Measurements from ENCODE around the gene TANGO2. TPM values are rescaled to one million over a fixed set of nuclear protein-coding genes. Genes with fewer than 3 reads are reported as not detected.
A peak's percentile ranks its signal among the peaks of the same experiment; 100 is the strongest.

TANGO2 gene
- total and polyA plus RNA-seq, 9 of the 15 experiments (the other 6 are each of a cell fraction or from before 2014, with no cell fraction given) = 15.5 to 94.9 (median 70.1) TPM

DNA sequence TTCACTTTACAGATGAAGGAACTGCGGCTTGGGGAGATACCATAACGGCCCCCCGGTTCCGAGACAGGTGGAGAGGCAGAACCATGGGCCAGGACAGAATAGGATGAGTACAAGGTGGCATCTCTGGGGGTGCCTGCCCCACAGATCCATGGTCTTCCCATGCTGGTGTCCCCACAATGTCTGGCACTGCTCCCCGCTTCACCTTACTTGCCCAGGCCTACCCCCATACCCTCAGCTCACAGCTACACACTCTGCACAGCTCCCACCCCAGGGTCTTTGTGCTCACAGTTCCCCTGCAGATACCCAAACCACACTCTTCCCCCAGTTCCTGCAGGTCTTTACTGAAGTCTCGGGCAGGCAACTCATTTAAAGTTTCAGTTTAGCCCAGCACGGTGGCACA lies 47.7 kb downstream of the TANGO2 start:
- intact Hi-C loops (cut with micrococcal nuclease) (no loop called here), in situ Hi-C loops (cut with MboI) (no loop called here)
- Histone ChIP-seq H3K9me1 (ENCODE audit: control insufficient read depth, insufficient read depth, low read length) (no peaks in the 10 kb centered on the region), H3K27ac (ENCODE audit: extremely low read depth, low read depth, low read length) (no peak overlapping the region), H3K4me1 (replicated peaks in 1 of 2; ENCODE audit: control insufficient read depth in 2 of 2, insufficient read depth in 2 of 2, low read length in 2 of 2) (peaks cover 32 to 46% of the 10 kb centered on the region in 2 experiments), H3K36me3 (ENCODE audit: control insufficient read depth, insufficient read depth, low read length) (peaks cover 14% of the 10 kb centered on the region; the same call in 2 of the 3 replicates), H3K27me3 (ENCODE audit: control insufficient read depth in 2 of 2, insufficient read depth in 2 of 2, low read length in 2 of 2) (no peaks in the 10 kb centered on the region), H4K20me1 (replicated peaks; ENCODE audit: control insufficient read depth, insufficient read depth, low read length) (0 out of 2 replicates have a peak, but pooled peaks cover 12% of the 10 kb centered on the region), H3K9ac (ENCODE audit: insufficient read depth in 1 of 2, low read depth in 2 of 2, low read length in 2 of 2) (peak overlapping the region in 1 of 2 experiments; percentile 21; a peak in 2 of 4 replicates), H3K4me3 (no peak overlapping the region), H3K79me2 (ENCODE audit: control insufficient read depth, insufficient read depth, low read length) (no peaks in the 10 kb centered on the region), H3K9me3 (replicated peaks; ENCODE audit: control insufficient read depth, insufficient read depth, low read depth, low read length) (no peaks in the 10 kb centered on the region), H3K4me2 (ENCODE audit: insufficient read depth, low read length) (no peak overlapping the region), H2AFZ (ENCODE audit: low read depth, low read length) (no peak overlapping the region)
- no TSS peak for BruUV-seq (replicated peaks)
- 87% methylated on average over 7 of the region's 7 CpGs for WGBS (ENCODE audit: insufficient coverage, low coverage, missing lambda C conversion rate)
- DNase-seq (ENCODE audit: extremely low read depth in 1 of 4, low spot score in 3 of 4) (no peak), FAIRE-seq (no peak), ATAC-seq (no peak)
- POLR2A ChIA-PET = interaction anchor here (0.6 to 7.0 kb wide), 12 partner anchors 8 to 228 kb away, joined by 3 to 77 read pairs (median 4); partner anchors contain the start of gene DGCR8
- CTCF ChIA-PET (ENCODE audit: low intra/inter-chr PET ratio) = no interaction called here
- TF ChIP-seq ZNF561 (CRISPR knock-in tag; conservative IDR thresholded peaks at IDR 0.05) = no peak
- TF ChIP-seq CHD2 (IDR thresholded peaks at IDR 0.05; ENCODE audit: low read depth, low read length) = 0 out of 2 replicates have a peak, but pooled peaks have one; percentile 8
- TF ChIP-seq SUPT5H (IDR thresholded peaks at IDR 0.05) = no peak; the same call in 1 of the 2 replicates
- TF ChIP-seq TARDBP (IDR thresholded peaks at IDR 0.05) = no peak
- TF ChIP-seq, protein P1, sequence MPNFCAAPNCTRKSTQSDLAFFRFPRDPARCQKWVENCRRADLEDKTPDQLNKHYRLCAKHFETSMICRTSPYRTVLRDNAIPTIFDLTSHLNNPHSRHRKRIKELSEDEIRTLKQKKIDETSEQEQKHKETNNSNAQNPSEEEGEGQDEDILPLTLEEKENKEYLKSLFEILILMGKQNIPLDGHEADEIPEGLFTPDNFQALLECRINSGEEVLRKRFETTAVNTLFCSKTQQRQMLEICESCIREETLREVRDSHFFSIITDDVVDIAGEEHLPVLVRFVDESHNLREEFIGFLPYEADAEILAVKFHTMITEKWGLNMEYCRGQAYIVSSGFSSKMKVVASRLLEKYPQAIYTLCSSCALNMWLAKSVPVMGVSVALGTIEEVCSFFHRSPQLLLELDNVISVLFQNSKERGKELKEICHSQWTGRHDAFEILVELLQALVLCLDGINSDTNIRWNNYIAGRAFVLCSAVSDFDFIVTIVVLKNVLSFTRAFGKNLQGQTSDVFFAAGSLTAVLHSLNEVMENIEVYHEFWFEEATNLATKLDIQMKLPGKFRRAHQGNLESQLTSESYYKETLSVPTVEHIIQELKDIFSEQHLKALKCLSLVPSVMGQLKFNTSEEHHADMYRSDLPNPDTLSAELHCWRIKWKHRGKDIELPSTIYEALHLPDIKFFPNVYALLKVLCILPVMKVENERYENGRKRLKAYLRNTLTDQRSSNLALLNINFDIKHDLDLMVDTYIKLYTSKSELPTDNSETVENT (CRISPR knock-in tag; IDR thresholded peaks at IDR 0.05) = peak; percentile 63; the same call in 1 of the 2 replicates
- TF ChIP-seq MYNN (IDR thresholded peaks at IDR 0.05) = peak; percentile 61
- no peak for TF ChIP-seq MYNN (CRISPR knock-in tag; IDR thresholded peaks at IDR 0.05)
- TF ChIP-seq, protein P2, sequence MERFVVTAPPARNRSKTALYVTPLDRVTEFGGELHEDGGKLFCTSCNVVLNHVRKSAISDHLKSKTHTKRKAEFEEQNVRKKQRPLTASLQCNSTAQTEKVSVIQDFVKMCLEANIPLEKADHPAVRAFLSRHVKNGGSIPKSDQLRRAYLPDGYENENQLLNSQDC (CRISPR knock-in tag; IDR thresholded peaks at IDR 0.05) = peak; percentile 25; the same call in 1 of the 2 replicates
- TF ChIP-seq, protein P3, sequence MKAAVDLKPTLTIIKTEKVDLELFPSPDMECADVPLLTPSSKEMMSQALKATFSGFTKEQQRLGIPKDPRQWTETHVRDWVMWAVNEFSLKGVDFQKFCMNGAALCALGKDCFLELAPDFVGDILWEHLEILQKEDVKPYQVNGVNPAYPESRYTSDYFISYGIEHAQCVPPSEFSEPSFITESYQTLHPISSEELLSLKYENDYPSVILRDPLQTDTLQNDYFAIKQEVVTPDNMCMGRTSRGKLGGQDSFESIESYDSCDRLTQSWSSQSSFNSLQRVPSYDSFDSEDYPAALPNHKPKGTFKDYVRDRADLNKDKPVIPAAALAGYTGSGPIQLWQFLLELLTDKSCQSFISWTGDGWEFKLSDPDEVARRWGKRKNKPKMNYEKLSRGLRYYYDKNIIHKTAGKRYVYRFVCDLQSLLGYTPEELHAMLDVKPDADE (conservative IDR thresholded peaks at IDR 0.05; ENCODE audit: control insufficient read depth, low read depth, low read length) = 0 out of 2 replicates have a peak, but pooled peaks have one; percentile 32
- TF ChIP-seq WHSC1 (IDR thresholded peaks at IDR 0.05; ENCODE audit: low read length) = peak; percentile 61
- TF ChIP-seq NBN (IDR thresholded peaks at IDR 0.05; ENCODE audit: low read depth) = no peak

Data from K562 (cell line).